HL-60/S4 (cell line): ENCODE measurements around the gene ZNF765.
"Not testable (repeated sequence)": the region's sequence is repeated elsewhere in the genome, so short reads cannot be mapped to it uniquely, and the experiment has no call there.

Source experiments
- in situ Hi-C: fragments of 300-500 bp; cut with MboI; formaldehyde crosslinking; loops from 2 replicates; pipeline ENCODE4 v1.14.3; 2022; ENCODE audit warnings: low sequenced_read_pairs

Gene ZNF765

GRCh38 chr19:53475470-53475869 lies 80.5 kb downstream of the ZNF765 start:
- in situ Hi-C loops: not testable (repeated sequence)
